NCI-H774 (cell line): ENCODE results near the gene CRYGN.

ENCODE experiments used
- DNase-seq: peaks from one replicate; lab custom pipeline; 2025; lab: John Stamatoyannopoulos, UW

CRYGN gene

DNA sequence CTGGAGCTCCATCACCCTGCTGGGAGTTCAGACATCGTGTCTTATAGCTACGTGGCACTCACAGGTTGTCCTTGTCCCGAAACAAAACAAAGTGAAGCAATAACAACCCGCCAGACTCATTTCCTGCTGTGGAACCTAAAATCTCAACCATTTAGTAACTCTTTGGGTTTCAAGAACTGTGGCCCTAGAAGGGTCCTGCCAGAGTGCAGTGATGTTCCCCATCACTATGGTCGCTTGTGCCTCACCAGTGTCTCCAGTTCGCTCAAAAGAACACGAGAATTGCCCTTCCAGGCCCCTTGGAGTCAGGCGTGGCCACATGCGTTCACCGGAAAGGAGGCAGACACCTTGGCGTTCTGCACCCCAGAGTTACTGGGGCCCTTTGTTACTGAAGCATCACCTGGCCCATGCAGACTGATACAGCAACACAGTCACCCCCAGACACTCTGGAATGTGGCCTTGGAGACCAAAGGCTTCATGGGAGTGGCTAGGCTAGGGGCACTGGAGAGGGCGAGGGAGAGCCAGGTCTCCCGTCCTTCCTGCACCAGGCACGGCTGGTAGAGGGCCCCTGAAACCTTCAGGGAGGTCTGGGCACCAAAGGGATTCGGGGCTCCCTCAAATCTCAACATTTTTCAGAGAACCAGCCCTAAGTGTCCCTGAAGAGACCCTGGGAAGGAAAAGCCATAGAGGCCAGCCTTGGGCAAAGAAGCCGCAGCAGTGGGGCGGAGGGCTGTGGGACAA, 908 bp downstream of the CRYGN start:
- no peak for DNase-seq

DNA sequence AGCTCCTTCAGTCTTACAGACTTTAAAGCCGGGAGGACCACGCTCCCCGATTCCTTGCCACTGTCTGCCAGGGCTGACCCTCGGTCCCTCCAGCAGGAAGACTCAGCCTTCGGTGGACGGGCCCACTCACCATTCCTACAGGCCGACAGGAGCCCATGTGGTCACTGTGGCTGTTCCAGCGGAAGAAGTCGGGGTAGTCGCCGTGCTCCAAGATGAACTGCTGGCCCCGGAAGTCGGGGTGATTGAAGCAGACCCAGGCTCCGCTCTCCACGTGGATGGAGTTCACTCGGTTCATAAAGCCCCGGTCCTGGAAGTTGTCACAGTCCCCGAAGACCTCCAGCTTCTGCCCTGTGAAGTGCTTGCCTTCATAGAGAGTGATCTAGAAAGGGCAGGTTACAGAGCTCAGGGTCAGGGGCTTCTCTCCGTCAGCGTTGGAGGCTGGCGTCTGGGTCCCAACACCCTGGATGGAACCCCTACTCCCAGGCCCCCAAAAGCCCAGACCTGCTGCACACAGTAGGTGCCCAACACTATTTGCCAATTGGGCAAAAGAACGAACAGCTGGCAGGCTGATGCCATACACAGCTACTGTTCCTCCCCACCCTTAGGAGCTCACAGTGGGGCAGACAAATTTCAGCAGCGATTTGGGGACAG, 1.9 kb downstream of the CRYGN start:
- DNase-seq: no peak

DNA sequence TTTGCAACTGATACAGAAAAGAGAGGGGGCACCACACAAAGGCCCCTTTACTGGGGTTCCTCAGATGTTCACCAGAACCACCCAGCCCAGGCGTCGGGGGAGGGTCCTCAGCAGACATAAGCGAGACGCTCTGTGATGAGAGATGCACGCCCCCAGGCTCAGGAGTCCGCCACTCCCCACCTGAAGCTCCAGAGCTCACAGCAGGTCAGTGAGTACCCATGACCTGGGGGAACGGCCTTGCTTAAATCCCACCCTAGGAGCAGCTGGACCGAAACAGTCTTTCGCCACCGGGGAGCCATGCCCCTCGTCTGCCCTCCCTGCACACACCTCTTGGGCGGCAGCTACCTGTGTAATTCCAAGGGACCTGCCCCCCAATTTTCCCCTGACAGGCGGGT, 2.8 kb downstream of the CRYGN start:
- DNase-seq: no peak

DNA sequence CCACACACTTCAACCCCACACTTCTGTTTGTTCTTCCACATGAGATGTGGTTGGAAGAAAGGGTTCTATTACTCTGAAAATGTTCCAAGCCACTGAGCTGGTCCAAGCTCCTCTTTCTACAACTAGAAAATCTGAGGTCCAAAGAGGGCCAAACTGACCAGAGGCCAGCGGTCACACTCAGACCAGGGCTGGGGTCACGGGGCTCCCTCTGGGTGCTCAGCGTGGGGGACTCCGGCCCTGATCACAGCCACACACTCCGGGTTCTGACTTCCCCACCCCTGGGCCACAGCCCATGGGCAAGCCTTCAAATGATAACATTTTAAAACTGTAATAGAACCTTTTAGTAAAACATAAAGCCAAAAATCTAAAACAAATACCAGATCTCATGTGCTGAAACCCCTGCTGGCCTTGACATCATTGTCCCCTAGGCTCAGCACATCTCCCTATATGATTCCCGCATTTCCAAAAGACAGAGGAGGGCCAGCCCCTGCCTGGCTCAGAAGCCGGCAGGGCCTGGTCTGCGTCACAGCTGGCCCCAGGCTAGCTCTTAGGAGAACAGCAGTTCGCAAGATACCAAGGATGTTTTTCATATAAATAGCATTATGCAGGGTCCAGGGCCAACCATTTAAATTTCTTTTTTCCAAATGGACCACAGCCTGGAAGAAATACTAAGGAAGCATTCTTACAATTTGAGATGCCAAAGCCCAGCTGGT, 3.3 kb downstream of the CRYGN start:
- no peak for DNase-seq

DNA sequence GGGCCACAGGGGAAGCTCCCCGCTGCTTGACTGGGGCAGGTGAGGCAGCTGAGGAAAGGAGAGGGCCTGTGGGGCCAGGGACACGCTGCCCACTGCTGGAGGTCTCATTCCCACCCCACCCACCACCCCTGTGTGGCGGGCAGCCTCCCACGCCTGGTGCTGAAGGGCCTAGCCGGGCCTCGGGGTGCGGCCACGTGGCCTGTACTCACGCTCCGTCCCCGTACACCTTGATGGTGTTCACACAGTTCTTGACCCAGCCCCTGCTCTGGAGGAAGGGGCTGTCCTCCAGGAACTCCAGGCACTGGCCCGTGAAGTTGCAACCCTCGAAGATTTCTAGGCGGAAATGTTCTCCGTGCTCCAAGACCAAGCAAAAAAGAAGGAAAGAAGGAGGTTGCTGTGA, 4.0 kb downstream of the CRYGN start:
- DNase-seq: no peak

DNA sequence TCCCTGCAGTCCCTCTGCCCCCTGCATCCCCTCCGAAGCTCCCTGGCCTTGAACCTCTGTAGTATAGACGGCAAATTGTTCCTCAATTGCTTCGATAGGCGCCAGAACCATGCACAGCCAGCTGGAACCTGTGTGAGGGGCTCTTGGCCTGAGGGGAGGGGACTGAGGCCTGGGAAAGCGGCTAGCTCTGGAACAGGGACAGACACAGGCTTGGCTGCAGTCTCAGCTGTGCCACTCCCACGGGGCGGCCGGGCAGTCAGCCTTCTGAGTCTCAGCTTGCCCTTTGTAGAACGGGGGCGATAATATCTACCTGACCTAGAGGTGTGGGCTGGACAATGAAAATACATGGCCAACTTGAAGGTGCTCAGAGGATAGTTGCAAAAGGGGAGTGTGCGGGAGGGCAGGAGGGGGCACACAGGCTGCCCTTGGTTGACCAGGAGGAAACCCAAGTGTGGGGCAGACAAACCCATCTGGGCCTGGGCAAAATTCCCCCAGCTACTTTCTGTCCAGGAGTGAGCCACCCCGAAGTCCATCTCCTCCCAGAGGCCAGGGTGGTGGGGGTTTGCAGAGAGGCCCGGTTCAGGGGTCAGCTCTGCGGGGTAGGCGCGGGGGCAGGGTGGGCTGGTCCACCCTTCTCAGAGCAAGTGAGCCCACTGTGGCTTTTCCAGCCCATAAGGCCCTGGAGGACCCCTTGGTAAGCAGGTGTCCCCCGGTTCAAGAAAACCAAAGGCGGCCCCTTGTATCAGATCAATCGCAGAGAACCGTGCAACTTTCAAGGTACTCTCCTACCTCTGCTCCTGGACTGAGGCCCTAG, 4.6 kb downstream of the CRYGN start:
- DNase-seq: no peak

DNA sequence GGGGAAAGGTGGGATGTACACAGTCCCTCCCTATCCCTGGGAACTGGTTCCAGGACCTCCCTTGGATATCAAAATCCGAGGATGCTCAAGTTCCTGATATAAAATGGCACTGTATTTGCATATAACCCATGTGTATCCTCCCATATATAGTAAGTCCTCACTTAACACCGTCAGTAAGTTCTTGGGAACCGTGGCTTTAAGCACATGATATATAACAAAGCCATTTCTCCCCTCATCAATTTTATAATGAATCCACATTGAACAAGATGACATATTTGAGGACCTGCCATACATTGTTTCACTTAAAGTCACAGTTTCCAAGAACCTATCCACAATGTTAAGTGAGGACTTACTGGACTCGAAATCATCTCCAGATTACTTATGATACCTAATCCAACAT, 5.4 kb downstream of the CRYGN start:
- no peak for DNase-seq

DNA sequence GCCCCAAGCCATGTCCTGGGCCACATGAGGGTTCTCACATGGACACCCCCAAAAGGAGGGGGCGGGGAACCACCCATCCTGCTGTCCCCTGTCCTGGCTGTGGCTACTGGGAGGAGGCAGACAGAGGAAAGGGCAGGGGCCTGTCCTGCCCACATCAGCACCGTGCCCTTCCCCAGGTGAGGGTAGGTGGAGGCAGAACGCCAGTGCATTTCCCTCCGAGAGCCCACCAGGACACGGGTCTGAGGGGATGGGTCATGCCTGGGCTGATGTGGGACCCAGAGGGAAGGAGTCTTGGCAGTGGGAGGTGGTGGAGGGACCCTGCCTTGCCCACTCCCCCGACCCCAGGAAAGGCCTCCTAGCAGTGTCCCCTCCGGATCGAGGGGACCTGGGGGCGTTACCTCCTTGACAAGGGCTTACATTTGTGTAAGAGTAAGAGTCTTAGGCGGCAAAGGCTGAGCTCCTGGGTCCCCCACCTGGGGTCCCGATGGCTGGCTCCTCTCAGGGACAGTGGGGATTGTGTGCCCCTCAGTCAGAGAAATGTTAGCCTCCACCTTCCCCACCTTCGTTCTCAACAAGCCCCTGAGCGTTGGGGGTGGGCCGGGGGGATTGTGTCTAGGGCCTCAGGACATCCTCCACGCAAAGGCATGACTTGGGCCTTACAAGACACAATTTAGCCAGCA, 6.1 kb downstream of the CRYGN start:
- DNase-seq: no peak

DNA sequence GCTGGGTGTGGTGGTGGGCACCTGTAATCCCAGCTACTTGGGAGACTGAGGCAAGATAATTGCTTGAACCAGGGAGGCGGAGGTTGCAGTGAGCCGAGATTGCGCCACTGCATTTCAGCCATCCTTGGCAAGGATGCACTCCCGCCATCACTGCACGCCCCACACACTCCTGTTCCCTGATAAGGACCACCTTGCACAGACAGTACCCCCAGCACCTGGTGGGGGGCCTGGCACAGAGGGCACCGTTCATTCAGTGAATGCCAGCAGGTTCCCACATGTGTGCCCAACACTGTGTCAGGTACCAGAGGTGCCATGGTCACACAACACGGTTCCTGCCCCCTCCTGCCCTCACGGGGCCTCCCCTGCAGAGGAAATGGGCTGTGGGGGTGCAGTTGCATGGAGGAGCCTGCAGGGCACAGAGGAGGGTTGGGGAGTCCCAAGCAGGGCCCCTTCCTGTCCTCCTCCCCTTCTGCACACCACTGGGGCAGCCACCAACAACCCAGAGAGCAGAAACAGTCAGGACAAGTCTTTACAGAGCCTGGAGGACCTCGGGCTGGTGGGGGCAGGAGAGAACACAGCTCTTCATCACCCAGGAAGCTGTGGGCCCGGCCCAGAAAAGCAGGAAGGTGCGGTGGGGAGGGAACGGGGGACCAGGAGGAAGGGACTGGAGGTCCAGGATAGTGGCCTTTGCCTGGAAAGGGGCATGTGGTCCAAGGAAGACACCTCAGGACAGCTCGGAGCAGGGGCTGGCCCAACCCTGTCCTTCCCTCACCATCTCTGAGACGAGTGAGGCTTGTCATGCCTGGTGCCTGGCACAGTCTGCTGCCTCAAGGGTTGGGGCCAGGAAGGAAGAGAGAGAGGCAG, 7.1 kb downstream of the CRYGN start:
- DNase-seq: no peak

DNA sequence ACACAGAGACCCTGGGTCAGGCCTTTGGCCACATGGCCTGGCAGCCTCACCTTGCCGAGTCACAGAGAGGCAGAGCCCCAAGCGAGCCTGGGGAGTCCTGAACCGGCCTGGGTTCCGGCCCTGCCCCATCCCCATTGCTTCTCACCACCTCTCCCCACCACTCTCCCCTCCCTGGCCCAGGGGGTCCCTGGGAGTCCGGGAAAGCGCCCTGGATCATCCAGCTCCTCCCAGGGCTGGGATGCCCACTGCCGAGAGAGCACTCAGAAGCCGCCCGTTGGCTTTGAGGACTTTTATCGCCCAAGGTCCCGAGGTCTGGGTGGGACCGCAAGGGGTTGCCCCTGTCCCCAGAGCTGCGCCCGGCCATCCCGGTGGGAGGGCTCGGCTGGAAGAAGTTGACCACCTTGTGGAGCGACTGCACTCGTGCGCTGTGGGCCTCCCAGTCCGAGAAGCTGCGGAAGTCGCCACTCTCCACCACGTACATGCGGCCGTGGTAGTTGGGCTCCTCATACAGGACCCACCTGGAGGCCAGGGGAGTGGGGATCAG, 8.1 kb downstream of the CRYGN start:
- DNase-seq: no peak

DNA sequence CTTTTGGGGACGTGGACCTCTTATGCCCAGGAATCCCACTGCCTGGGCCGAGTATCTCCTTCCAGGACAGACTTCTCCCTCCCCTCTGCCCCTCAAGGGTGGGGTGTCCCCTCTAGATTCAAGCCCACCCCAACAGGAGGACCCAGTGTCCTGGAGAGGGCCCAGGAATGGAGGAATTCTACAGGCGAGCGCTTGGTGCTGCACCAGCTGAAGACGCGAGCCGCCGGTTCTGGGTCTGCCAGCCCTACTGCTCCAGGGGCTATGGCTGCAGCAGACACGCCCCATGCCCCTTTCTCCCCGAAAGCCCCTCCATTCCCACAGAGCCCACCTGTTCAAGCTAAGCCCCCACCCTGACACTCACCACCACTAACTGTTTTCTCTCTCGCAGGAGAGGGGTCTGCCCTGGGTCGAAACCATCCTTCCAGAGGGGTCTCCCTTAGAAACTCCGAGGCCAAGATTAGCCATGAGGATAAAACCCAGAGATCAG, 8.6 kb downstream of the CRYGN start:
- no peak for DNase-seq

DNA sequence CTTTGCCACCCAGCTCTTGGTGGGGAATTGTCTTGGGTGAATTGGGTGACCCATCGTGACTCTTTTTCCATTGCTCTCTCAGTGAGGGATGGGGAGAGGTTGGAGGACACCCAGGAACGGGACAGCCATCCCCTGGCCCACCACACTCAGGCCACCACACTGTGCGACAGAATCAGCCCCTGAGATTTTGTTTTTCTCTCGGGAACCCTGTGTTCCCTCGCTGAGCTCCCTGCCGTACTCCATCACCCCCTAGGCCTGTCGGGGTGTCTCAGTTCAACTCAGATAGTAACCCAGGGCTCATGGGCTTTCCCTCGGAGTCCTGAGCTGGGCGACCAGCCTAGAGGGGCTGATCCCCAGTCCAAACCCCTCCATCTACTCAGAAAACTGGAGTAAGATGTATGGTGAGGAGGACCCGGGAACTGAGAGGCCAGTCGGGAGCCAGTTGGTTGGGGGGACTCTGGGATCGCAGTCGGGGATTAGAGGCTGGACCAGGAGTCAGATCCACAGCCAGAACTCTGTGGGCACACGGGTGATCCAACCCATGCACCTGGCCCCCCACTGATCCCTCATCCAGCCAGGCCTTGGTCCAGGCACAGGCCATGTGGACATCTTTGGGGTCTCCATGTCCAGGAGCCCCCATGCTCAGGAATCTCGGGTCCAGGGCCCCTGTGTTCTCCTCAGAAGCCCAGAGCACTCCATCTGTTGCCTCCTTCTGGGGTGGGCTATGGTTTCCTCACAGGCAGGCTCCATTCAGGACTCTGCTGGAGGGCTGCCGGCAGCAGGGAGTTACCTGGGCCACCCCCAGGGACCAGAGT, 9.3 kb downstream of the CRYGN start:
- no peak for DNase-seq

DNA sequence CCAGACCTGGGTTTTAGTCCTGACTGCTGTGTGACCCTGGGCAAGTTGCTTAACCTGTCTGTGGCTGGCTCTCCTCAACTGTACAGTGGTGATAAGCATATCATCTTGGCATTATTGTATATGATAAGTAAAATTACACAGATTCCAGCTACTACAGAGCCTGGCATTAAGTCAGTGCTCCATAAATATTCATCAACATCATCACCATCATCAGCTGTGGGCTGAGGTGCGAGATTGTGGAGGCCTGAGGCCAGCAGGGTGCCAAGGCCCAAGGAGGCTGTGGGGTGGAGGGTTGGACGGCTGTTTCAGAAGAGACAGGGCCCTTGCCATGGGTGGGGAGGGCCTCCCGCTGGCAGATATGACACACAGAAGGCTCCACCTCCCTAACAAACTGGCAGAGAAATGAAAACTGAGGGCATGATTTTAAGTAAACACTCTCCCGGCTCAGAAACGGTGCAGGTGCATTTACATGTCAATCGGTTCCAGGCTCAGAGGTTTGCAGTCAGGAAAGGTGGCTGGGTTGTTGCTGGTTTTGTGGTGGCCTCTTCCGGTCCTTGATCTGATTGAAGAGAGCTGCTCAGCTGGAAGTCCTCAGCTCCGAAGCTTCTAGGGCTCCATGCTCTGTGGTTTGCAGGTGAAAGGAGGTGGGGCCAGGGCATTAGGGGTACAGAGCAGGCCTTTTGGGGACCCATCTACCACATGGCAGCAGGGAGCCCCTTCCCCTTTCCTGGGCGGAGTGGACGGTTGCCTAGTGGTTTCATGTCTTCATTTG, 10.2 kb downstream of the CRYGN start:
- peak; percentile 77 for DNase-seq

DNA sequence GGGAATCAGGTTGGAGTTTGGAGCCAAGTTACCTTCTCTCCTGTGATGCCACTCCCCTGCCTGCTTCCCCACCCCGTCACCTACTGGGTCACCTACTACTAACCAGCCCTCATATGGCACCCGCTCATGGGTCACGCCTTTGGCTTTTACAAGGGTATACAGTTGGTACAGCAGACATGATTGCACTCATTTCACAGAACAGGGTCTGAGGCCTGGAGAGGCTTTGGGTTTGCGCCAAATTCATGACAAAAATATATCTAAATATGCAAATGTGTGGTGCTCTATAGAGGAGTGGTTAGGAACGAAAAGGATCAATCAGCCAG, 10.7 kb downstream of the CRYGN start:
- no peak for DNase-seq

DNA sequence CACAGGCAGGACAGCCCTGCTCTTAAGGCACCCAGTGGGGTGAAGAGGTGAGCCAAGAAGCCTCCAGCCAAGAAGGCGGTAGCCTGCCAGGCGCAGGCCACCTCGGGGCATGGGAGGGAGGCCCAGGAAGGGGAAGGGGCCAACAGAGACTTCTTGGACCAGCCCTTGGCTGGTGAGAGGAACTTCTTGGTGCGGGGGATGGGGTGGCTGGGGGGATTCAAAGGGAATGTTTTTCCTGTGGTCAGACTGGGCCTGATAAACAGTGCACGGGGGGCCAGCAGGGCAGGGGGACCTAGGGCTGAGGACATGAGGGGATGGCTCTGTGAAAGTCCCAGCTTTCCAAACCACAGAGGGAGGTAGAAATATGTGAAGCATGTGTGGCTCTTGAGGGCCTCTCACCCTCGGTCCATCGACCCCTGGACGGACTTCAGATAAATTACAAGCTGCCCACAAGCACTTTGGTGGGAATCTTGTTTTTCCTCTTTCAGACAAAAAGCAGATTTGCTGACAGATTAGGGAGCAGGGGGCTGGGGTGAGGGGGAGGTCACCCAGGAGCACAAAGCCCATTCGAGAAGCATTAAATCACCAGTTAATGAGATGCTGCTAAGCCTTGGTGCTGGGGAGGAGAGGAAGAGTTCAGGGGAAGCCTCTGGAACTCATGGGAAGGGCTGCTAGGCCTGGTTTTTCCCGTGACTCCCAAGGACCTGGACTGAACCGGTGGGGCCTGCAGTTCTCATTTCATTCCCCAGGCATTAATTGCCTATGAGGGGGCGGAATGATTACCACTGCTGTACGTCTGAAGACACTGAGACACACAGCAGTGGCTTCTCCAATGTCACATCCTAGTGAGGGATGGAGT, 11.3 kb downstream of the CRYGN start:
- DNase-seq: no peak

DNA sequence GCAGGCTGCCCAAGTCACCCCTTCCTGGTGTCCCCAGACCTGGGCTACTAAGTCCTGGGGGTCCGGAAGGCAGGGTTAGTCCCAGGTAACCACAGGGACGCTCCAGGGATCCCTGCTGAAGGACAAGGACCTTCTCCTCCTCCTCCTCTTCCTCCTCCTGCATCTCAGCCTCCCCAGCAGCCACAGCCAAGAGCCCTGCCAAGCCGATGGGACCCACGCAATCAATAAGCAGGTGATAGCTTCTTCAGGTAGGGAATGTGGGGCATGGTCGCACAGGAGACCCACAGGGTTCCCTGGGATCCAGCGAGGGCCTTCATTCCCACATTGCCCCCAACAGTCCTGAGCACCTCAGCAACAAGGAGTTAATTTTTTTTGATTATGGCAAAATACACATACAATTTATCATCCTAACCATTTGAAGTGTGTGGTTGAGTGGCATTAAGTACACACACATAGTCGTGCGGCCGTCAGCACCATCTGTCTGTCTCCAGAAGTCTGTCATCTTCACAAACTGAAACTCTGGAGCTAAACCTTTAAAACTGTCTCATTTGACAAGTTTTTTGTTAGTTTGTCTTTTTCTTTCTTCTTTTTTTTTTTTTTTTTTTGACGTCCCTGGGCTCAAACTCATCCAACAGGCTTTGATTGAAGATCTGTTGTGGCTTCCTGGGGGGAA, 12.1 kb downstream of the CRYGN start:
- DNase-seq: peak; percentile 7
